ENCODE measurements around the gene DYNC1H1.

The DYNC1H1 gene

DNA sequence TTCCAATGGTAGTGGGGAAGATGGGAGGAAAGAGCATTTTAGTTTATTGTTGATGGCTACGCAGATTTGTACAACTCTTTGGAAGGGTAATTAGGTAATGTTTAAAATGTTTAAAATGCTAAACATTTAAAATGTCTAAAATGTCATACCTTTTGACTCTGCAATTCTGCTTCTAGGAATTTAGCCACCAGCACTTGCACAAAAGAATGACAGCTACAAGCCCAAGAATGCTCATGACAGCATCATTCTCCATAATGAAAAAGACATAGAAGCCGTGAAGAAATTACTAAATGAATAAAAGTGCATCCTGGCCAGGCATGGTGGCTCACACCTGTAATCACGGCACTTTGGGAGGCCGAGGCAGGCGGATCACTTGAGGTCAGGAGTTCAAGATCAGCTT, 19.9 kb upstream of the DYNC1H1 start:
- no peak for DNase-seq (ENCODE audit: low spot score)

DNA sequence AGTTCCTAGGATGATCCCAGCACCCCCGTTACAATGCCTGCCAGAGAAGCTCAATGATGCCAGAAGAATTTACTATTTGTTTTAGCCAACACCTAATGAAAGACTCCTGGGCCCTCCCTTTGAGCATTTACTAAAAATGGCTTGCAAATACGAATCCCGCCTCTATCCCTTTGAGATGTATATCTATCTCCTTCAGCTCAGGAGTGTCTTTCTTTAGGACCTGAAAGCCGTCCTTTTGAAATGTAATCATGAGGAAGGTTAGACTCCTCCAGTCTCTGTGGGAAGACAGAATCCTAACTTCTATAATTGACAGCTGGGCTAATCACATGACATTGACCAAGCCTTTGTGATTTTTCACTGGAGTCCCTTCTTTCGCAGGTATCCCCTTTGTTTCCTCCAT, 19.2 kb upstream of the DYNC1H1 start:
- no peak for DNase-seq (ENCODE audit: low spot score)

DNA sequence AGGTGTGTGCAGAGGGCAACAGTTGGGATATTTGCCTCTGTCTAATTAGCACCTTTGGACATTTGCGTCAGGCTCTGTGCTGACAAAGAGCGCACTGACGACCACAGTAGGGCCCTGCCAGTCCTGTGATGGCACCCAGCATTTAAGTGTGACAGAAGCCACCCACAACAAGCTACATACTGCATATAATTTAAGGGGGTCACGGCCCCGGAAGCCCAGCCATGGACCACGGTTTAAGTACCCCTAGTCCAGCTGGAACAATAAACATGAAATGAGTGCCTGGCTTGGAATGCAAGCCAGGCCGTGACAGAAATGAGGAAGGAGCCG, 16.8 kb upstream of the DYNC1H1 start:
- no peak for DNase-seq (ENCODE audit: low spot score)

DNA sequence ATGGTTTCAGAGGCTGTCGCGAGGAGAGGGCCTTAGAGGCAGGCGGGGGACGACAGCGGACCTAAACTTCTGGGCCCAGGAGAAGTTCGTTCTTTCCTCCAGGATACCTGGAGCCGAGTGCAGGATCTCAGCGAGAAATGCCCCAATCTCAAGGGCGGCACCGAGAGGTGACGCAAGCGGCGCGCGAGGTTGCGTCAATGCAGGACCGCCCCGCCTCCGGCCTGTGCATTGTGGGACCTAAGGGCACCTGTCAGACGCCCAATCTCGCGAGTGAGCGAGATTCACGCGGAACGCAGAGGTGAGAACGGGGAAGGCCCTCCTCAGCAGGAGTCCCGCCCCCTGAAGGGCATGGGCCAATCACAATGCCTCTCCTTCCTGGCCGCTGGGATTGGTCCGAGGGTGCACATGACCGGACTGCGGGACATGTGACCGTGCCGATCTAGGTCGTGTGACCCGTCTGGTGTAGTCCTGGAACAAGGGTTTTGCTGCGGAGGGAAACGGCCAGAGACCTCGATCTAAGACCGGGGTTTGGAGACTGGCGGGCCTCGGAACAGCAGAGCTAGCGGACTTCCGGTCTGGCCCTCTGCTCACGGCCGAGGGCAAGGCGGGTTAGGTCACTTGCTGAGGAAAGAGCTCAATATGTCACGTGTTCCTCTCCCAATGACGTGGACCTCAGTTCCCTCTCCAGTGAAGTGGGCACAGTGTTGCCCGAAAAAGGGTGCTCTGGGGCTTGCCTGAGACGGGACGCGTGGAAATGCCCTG, 16.3 kb upstream of the DYNC1H1 start:
- DNase-seq (ENCODE audit: low spot score), result peak; percentile 100

DNA sequence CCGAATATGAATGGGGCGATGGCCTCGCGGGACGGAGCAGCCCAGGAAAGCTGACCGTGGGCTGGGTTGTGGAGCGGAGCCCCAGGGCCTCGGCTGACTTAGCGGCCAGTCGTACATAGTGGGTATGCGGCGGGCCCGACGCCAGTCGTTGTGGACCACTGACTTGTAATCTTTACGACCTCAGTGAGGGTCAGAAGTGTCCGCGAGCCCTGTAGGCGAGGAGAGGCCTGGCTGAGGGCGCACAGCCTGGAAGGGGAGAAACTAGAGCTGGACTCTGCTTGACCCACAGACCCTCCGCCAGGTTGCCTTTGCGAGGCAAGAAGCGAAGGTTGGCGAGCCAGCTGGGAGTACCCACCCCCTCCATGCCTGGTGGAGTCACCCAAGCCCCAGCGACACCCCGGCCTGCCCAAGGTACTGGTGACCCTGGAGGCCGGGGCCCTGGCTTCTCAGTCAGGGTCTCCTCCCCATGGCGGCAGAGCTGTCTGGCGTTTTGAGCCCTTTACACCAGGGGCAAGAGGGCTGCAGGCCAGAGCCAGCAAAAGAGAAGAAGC, 15.6 kb upstream of the DYNC1H1 start:
- DNase-seq (ENCODE audit: low spot score), result no peak

DNA sequence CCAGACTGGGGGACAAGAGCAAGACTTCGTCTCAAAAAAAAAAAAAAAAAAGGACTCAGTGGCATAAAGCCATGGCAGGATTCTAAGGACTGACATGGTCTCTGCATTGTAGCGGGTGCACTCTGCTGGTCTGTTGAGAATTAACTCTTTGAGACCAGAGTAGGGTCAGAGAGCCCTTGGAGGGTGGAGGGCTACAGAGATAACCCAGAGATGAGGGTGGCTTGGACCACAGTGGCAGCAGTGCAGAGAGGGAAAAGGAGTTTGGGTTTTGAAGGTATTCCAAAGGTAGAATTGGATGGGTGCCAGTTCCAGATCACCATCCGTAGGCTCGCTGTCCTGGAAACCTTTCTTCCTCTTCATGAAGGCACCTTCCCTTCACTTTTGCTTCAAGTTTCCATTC, 14.3 kb upstream of the DYNC1H1 start:
- no peak for DNase-seq (ENCODE audit: low spot score)

DNA sequence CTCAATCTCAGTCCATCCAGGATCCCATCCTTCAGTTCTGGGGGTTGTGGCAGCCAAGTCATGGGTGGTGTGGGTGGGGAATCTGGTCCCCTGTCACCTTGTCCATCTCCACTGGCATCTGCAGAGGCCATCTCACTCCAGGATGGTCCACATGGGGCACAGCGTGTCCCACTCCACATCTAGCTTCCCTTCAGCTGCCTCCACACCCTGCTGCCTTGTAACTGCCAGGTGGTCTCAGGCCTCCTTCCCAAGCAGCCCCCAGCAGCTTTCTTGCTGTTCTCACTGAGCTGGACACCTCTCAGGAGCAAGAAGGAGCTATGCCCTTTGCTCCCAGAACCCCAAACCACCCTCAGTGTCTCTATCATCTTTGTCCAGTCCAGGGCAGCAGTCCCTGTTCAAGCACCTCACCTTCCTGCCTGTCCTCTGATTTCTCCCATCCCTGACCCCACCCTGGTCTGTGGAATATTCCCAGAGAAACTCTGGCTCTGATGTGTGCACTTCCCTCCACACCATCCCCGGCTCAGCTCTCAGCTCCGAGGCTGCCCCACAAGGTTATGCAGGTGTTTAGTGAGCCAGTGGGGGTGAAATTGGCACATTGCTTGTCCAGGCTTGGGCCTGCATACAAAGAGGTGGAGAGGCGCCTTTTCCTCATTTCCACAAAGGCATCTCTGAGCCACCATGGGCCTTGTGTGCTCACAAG, 13.7 kb upstream of the DYNC1H1 start:
- DNase-seq (ENCODE audit: low spot score), result no peak

DNA sequence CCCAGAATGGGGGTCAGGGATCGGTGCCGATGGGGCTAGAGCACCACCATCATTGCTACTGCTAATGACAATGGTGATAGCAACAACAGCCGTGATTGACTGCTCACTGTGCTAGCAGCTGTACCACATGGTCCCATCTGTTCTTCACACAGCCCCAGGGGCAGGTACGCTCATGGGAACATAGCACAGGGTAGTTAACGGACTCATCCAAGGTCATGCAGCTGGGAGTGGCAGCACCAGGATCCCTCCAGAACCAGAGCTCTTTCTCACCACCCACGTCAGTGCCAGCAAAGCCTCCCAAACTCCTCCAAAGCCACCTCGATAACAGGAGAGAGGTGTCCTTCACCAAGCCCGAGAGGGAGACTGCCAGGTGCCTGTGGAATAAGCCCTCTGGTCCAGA, 11.2 kb upstream of the DYNC1H1 start:
- DNase-seq (ENCODE audit: low spot score), result no peak

DNA sequence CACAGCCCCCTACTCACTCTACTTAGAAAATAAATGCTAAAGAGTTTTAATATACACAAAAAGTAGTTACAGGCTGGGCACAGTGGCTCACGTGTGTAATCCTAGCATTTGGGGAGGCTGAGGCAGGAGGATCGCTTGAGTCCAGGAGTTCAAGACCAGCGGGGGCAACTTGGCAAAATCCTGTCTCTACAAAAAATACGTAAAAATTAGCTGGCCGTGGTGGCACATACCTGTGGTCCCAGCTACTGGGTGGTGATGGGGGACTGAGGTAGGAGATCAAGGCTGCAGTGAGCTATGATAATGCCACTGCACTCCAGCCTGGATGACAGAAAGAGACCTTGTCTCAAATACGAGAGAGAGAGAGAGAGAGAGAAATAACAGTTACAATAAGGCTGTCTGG, 9.9 kb upstream of the DYNC1H1 start:
- no peak for DNase-seq (ENCODE audit: low spot score)

DNA sequence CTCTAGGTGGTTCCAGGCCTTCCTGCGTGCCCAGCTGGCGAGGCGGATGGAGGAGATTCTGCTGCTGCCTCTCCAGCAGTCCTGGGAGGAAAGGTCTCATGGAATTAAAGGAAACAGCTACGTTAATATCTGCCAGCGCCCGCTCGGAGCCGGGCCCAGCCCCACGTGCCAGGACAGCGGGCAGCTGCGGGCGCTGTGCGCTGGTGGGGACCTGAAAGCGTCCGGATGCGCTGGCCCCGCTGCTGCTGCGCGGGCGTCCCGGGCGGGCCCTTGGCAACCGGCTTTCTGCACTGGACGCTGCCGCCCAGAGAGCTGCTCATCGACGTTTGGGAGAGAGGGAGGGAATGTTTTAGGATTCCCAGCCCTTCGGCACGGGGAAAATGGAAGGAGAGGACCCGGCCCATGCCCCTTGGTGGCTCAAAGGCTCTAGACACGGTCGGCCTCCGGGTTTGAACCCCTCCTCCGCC, 8.6 kb upstream of the DYNC1H1 start:
- DNase-seq (ENCODE audit: low spot score), result no peak

DNA sequence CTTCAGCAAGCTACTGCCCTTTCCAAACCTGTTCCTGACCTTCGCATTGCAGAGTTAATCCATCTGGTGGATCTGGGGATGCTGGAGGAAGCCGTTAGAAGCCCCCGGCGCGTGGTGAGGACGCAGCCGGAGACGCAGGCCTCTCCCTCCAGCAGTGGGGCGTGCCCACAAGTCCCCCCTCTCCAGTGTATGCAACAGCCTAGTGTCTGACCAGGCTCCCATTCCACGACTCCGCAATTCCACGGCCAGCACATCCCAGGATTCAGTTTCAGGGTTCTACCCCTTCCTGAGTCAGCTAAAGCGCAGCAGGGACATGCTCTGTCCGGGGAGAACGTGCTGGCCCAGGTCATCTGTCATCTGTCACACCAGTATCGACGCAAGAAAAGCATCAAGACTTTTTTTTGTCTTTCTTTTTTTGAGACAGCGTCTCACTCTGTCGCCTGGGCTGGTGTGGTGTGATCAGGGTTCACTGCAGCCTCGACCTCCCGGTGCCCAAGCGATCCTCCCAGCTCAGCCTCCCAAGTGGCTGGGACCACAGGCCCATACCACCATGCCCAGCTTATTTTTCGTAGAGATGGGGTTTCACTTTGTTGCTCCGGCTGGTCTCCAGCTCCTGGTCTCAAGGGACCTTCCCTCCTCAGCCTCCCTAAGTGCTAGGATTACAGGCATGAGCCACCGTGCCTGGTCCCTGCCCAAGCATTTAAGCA, 8.0 kb upstream of the DYNC1H1 start:
- no peak for DNase-seq (ENCODE audit: low spot score)

DNA sequence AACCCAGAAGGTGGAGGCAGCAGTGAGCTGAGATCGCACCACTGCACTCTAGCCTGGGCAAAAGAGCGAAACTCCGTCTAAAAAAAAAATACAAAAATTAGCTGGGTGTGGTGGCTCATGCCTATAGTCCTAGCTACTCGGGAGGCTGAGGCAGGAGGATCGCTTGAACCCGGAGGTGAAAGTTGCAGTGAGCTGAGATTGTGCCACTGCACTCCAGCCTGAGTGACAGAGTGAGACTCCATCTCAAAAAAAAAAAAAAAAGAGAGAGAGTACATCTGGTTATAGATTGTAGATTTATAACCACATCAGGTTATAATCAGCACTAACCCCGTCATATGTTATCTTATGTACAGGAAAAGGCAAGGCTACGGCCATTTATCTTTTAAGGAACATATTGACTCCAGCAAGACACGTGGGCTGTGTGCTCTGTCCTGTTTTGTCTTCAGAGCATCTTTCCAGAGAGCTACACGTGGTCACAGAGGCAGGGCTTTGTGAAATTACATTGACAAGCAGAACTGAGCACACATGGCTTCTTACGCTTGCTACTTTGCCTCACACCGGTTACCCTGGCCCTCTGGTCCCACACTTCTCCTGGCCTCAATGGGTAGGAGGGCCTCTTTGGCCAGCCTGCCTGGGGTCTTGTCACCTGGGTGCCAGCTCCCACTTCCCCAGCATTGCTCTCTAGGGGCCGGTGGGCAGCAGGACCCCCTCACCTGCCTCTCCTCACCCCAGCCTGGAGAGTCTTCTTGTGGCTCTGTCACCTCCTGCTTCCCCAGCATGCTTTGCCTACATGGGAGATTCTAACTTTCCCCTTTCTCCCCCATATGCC, 6.8 kb upstream of the DYNC1H1 start:
- DNase-seq (ENCODE audit: low spot score), result no peak

DNA sequence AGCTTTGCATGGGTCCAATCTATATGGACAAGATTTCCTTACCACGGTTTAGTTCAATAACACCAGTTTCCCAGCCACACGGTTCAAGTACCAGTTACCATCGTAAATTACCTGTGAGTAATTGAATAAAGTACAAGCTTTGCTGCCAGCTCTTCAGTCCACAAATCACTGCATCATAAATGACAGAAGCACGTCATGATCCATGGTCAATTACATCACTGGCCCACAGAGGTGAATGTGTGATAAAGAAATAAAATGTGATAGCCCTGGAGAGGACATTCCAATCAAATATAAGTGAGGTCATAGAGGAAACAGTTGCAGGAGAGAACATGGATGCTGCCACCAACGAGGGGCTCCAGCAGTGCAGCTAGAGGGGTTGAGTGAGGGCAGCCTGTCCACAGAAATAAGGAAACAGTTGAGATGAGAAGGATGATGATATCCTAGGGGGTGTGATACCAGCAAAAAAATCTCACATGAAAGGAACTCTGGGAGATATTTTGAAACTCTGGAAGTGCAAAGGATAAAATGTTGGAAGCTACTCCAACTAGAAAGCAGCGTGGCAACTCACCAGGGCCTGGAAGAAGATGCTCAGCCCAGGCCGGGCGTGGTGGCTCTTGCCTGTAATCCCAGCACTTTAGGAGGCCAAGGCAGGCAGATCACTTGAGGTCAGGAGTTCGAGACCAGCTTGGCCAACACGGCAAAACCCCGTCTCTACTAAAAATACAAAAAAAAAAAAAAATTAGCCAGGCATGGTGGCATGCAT, 5.8 kb upstream of the DYNC1H1 start:
- DNase-seq (ENCODE audit: low spot score), result no peak

DNA sequence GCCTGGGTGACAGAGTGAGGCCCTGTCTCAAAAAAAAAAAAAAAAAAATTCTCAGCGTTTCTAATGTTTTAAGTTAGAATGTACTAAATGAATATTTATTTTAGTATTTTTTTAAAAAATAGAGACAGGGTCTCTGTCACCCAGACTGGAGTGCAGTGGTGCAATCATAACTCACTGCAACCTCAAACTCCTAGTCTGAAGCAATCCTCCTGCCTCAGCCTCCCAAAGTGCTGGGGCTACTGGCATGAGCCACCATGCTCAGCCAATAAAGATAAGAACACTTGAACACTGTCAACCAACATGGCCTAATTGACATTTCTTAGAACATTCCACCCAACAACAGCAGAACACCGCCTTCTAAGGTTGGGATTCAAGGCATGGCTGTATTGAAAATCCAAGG, 5.1 kb upstream of the DYNC1H1 start:
- no peak for DNase-seq (ENCODE audit: low spot score)

DNA sequence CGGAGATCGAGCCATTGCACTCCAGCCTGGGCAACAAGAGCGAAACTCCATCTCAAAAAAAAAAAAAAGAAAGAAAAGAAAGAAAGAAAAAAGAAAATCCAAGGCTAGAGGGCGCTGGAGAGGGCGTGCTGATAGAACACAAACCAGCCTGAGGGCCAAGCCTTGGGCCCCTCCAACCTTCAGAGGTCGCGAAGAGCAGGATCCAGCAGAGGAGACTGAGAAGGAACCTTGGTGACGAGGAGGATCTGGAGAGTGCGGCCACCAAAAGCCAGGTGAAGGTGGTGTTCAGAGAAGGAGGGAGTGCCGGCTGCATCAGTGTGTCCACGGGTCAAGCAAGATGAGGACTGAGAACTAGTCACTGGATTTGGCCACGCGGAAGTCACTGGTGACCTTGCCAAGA, 4.1 kb upstream of the DYNC1H1 start:
- DNase-seq (ENCODE audit: low spot score), result no peak

DNA sequence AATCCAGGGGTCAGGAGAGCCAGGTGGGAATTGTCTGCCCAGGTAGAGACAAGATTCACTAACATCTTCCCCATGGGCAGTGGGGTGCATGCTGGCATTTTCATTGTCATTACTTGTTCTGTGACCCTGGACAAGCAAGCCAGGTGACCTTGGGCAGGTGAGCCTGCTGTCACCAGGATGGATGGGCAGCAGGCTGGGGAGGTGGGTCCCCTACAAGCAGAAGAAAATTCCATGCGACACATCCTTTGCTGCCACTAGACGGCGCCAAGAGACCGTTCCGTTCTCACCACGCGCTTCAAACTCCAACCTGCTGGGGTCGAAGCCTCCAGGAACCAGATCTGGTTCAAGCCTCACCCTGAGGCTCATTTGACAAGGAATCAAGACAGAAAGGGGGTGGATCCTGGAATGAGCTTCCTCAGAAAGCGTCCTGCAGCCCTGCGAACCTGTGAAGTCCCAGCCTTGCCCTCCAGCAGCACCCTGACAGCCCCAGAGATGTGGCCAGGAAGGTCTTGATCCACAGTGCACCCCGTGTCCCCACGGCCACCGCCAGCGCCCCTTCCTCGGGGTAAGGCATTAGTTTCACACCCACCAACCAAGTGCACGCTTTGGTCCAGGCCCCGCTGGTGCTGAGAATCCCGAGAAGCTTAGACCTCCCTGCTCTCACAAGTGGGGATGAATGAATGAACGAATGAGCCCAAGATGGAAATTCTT, 3.2 kb upstream of the DYNC1H1 start:
- DNase-seq (ENCODE audit: low spot score), result peak; percentile 71

DNA sequence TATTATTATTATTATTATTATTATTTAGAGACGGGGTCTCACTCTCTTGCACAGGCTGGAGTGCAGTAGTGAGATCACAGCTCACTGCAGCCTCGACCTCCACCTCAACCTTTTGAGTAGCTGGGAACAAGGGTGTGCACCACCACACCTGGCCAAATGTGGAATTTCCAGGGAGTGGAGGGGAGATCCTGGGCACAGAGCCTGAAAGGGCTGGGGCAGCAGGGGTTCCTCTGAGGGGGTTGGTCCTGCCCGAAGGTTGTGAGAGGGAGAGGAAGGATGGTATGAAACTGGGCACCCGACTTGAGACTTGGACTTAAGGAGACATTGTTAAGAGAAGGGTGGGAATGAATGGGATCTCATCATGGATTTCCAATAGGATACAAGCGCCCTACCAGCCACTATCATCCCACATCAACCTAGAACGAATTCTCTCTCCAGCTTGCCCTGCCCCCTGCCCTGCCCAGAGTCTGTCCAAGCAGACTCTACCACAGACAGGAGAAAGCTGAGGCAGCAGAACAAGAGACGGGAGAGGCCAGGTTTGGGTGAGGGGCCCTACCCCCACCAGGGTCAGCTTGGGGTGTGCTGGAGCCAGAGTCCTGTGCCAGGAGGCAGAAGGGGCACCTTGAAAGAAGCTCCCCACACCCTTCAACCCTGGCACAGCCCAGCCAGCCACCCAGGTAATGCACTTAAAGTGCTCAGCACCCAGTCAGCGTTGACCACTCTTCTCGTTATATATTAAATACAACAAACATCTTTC, 2.4 kb upstream of the DYNC1H1 start:
- DNase-seq (ENCODE audit: low spot score), result no peak

DNA sequence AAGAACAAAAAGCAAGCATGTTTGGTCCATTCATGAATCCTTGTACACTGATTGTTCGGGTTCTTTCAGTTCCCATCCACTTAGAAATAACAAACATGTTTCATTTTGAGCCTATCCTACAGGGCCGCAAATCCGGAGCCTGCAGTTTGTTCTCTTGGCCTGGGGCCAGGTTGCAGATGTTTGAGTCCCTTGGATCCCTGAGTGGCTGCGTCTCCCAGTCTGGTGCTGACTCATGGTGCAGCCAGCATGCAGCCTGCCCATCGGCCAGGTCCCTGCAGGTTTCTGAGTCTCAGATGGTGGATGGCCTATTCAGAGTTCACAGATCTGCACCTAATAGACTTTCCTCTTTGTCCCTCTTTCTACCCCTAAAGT, 1.9 kb upstream of the DYNC1H1 start:
- DNase-seq (ENCODE audit: low spot score), result peak; percentile 44

DNA sequence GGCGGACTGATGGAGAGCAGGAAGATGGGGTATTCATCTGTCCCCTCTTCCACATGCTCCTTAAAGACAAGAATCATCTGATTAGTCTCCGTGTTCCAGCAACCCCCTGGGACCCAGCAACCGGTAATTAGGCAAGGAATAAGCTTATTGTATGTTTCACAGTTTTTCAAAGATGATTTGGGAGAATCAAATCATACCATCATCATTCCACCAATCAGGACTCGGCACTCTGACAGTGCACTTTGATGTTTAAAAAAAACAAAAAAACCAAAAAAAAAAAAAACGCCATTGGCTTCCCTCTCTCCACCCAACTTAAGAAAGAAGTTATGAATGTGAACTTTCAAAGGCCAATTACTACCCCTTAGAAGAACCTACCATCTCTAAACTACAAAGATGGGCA, 1.3 kb upstream of the DYNC1H1 start:
- no peak for DNase-seq (ENCODE audit: low spot score)
